Loucy (cell line): ENCODE data around the gene CD7.
A peak's percentile ranks its signal among the peaks of the same experiment; 100 is the strongest.

Source experiments
- H2AFZ ChIP-seq: fragments of 200-600 bp; sonication (generic); 2 replicates; pipeline ENCODE4 v1.6.0; 2016; ENCODE audit warnings: antibody characterized with exemption, mild to moderate bottlenecking, low read length, moderate library complexity
- H3F3A ChIP-seq: fragments of 200-600 bp; 2 replicates; pipeline ENCODE4 v1.6.0; 2016; ENCODE audit warnings: antibody characterized with exemption, low read depth, mild to moderate bottlenecking
- H3K27me3 ChIP-seq: fragments of 200-600 bp; sonication (generic); 2 replicates; pipeline ENCODE4 v1.6.1; 2014; ENCODE audit warnings: low read length, mild to moderate bottlenecking; ENCODE audit not compliant: insufficient read depth, poor library complexity, severe bottlenecking
- H3K36me3 ChIP-seq: fragments of 200-600 bp; sonication (generic); 2 replicates; pipeline ENCODE4 v1.6.1; 2016; ENCODE audit warnings: low read length; ENCODE audit not compliant: insufficient read depth
- H3K4me1 ChIP-seq: fragments of 200-600 bp; sonication (generic); 2 replicates; pipeline ENCODE4 v1.5.1; 2014; ENCODE audit warnings: low read length, mild to moderate bottlenecking; ENCODE audit not compliant: insufficient read depth, poor library complexity, severe bottlenecking
- H3K4me2 ChIP-seq: fragments of 200-600 bp; sonication (generic); 2 replicates; pipeline ENCODE4 v1.6.0; 2014; ENCODE audit warnings: antibody characterized with exemption, low read length, low read depth, mild to moderate bottlenecking; ENCODE audit not compliant: poor library complexity, severe bottlenecking
- H3K4me3 ChIP-seq: fragments of 200-600 bp; sonication (generic); 2 replicates; pipeline ENCODE4 v1.5.1; 2014; ENCODE audit warnings: low read length, mild to moderate bottlenecking, mixed read lengths; ENCODE audit not compliant: poor library complexity, severe bottlenecking
- H3K79me2 ChIP-seq: fragments of 200-600 bp; sonication (generic); 2 replicates; pipeline ENCODE4 v1.6.1; 2014; ENCODE audit warnings: low read length; ENCODE audit not compliant: insufficient read depth
- H3K9ac ChIP-seq: fragments of 200-600 bp; sonication (generic); 2 replicates; pipeline ENCODE4 v1.6.0; 2014; ENCODE audit warnings: mild to moderate bottlenecking, low read depth, low read length, moderate library complexity; ENCODE audit not compliant: poor library complexity, severe bottlenecking
- H3K9me2 ChIP-seq: fragments of 200-600 bp; sonication (generic); replicated peaks from 2 replicates; pipeline ENCODE4 v1.6.1; 2016; ENCODE audit warnings: low read depth, low read length, mixed read lengths
- H3K9me3 ChIP-seq: fragments of 200-600 bp; sonication (generic); 2 replicates; pipeline ENCODE4 v1.6.1; 2014; ENCODE audit warnings: mild to moderate bottlenecking, antibody characterized with exemption, low read length, low read depth; ENCODE audit not compliant: insufficient read depth
- H4K20me1 ChIP-seq: fragments of 200-600 bp; sonication (generic); 2 replicates; pipeline ENCODE4 v1.6.0; 2014; ENCODE audit warnings: antibody characterized with exemption, low read length, mild to moderate bottlenecking; ENCODE audit not compliant: insufficient read depth, poor library complexity, severe bottlenecking
- EZH2phosphoT487 ChIP-seq: fragments of 200-600 bp; IDR thresholded peaks from 2 replicates; pipeline ENCODE4 v1.6.1; 2018; ENCODE audit warnings: antibody characterized with exemption, mild to moderate bottlenecking, moderate library complexity, borderline replicate concordance
- TF ChIP-seq, protein P1 (sequence below): fragments of 200-600 bp; sonication (generic); conservative IDR thresholded peaks from 2 replicates; pipeline ENCODE4 v1.5.1; 2014; ENCODE audit warnings: mild to moderate bottlenecking, antibody characterized with exemption, low read length

The CD7 gene

DNA sequence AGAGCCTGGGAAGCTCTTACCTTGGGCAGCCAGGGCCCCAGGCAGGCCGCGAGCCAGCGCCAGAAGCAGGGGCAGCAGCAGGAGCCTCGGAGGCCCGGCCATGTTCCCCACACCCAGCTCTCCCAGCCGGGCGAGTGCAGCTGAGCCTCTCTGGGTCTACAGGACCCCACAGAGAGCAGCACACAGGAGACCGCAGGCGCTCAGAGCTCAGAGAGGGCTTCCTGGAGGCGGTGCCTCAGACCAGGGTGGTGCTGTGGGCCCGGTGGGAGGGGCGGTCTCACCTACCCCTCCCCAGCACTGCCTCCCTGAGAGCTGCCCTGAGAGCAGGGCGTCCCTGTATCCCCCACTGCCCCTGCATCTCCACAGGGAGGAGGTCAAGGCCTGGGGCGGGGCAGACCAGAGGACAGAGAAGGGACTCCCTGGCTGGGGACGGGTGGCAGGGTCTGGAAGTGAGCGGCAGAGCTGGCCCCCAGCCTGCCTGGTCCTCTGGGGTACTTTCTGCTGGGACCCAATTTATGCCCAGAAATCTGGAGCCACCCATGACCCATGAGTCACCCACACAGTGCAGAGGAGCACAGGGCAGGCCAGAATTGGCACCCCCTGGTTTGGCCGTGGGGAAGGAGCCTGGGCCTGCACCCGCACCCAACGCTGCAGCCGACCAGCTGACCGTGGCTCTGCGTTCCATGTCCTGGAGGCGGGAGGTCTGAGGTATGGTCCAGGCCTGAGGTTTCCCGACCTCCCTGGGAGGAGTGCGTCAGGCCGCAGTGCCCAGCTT is at the start of gene CD7:
TSS of gene CD7 (minus strand) at position 215 of the 775 bp plus-strand sequence. CDS start at position 102, 113 bp downstream.
- peaks cover 35% of the 10 kb centered on the region for H3K79me2 ChIP-seq
- no peaks in the 10 kb centered on the region for H3K27me3 ChIP-seq
- peak within 1 kb of the TSS; percentile 95 for H3K4me2 ChIP-seq
- 0 out of 2 replicates have a peak, but pooled peaks cover 5% of the 10 kb centered on the region for H3F3A ChIP-seq
- no peaks in the 10 kb centered on the region for H3K9me3 ChIP-seq
- peak within 1 kb of the TSS; percentile 11; the same call in 1 of the 2 replicates for H2AFZ ChIP-seq
- H3K4me3 ChIP-seq, result peak within 1 kb of the TSS; percentile 80
- no peaks in the 10 kb centered on the region for H3K9me2 ChIP-seq
- H3K4me1 ChIP-seq, result peaks cover 28% of the 10 kb centered on the region
- H4K20me1 ChIP-seq, result no peaks in the 10 kb centered on the region
- no peaks in the 10 kb centered on the region for H3K36me3 ChIP-seq
- H3K9ac ChIP-seq, result peak within 1 kb of the TSS; percentile 87
- no peak for TF ChIP-seq EZH2phosphoT487
- TF ChIP-seq, protein P1, sequence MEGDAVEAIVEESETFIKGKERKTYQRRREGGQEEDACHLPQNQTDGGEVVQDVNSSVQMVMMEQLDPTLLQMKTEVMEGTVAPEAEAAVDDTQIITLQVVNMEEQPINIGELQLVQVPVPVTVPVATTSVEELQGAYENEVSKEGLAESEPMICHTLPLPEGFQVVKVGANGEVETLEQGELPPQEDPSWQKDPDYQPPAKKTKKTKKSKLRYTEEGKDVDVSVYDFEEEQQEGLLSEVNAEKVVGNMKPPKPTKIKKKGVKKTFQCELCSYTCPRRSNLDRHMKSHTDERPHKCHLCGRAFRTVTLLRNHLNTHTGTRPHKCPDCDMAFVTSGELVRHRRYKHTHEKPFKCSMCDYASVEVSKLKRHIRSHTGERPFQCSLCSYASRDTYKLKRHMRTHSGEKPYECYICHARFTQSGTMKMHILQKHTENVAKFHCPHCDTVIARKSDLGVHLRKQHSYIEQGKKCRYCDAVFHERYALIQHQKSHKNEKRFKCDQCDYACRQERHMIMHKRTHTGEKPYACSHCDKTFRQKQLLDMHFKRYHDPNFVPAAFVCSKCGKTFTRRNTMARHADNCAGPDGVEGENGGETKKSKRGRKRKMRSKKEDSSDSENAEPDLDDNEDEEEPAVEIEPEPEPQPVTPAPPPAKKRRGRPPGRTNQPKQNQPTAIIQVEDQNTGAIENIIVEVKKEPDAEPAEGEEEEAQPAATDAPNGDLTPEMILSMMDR, result no peak

- Histone ChIP-seq H3F3A (peaks cover 16% of the 10 kb centered on the region), H2AFZ (no peak overlapping the region), H3K4me3 (peak overlapping the region; percentile 83), H3K4me1 (peaks cover 50% of the 10 kb centered on the region), H3K9me3 (no peaks in the 10 kb centered on the region), H3K9ac (peak overlapping the region; percentile 97), H3K9me2 (no peaks in the 10 kb centered on the region), H3K4me2 (peak overlapping the region; percentile 84), H3K79me2 (peaks cover 11% of the 10 kb centered on the region), H3K36me3 (no peaks in the 10 kb centered on the region), H3K27me3 (no peaks in the 10 kb centered on the region), H4K20me1 (no peaks in the 10 kb centered on the region)
- no peak for TF ChIP-seq EZH2phosphoT487
- TF ChIP-seq, protein P1, result no peak
Observed at GRCh38 chr17:82366749-82367148, 49.3 kb upstream of the CD7 start.

DNA sequence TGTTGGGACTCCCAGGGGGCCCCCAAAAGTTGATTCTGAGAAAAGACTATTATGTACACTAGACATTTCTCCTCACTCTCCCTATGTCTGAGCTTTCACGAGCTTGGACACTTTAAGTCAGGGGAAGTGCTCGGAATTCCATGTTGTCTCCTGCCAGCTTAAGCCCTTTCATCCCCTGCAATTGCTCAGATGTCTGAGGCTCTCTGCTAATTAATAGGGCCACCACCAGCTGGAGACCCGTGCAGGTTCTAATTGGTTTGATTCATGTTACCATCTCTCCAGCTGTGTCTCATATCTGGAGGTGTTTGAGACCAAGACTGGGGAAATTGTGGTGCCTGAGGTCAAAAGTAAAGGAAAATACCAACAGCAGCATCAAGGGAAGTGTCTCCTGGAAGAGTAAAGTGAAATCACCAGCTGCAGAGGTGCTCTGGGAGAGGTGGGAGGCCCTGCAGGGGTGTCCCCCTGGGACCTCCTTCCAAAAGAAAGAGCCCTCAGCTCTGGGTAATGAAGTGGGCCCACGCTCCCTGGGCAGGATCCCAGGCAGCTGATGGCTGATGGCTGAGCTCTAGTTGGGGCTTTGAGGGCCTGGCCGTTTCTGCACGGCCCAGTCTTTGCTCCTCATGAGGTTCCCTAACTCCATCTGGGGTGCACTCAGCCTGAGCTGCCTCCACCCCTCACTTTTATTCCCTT is 48.3 kb upstream of the CD7 start:
- H3K4me2 ChIP-seq, result peak overlapping the region; percentile 84
- TF ChIP-seq, protein P1, result no peak
- no peak for TF ChIP-seq EZH2phosphoT487
- no peaks in the 10 kb centered on the region for H3K27me3 ChIP-seq
- peaks cover 16% of the 10 kb centered on the region for H3F3A ChIP-seq
- no peaks in the 10 kb centered on the region for H3K9me2 ChIP-seq
- peak overlapping the region; percentile 97 for H3K9ac ChIP-seq
- peak overlapping the region; percentile 83 for H3K4me3 ChIP-seq
- no peaks in the 10 kb centered on the region for H3K9me3 ChIP-seq
- peaks cover 50% of the 10 kb centered on the region for H3K4me1 ChIP-seq
- peaks cover 11% of the 10 kb centered on the region for H3K79me2 ChIP-seq
- H4K20me1 ChIP-seq, result no peaks in the 10 kb centered on the region
- H2AFZ ChIP-seq, result no peak overlapping the region
- H3K36me3 ChIP-seq, result no peaks in the 10 kb centered on the region
